ENCODE results near the gene SLC12A7. TPM values are rescaled to one million over a fixed set of nuclear protein-coding genes. Genes with fewer than 3 reads are reported as not detected.

The SLC12A7 gene
- total and polyA plus RNA-seq, 2 donors (not counting 1 experiment from before 2014, with no cell fraction given), result 2.9 to 23.9 TPM

GRCh38 chr5:1088031-1088430, 23.8 kb downstream of the SLC12A7 start:
- no peaks in the 10 kb centered on the region for H3K4me1 ChIP-seq (ENCODE audit: control insufficient read depth, extremely low read depth, insufficient read depth, low read length)
- H3K4me3 ChIP-seq (replicated peaks in 1 of 4; ENCODE audit: control extremely low read depth in 1 of 4, insufficient read depth in 1 of 4, low read depth in 3 of 4, low read length in 4 of 4), result no peak overlapping the region
- H2AFZ ChIP-seq (ENCODE audit: low read length), result no peak overlapping the region
- H3K79me2 ChIP-seq (ENCODE audit: control insufficient read depth, insufficient read depth, low read length), result no peaks in the 10 kb centered on the region
- H4K20me1 ChIP-seq (ENCODE audit: control insufficient read depth, extremely low read depth, insufficient read depth, low read length), result no peaks in the 10 kb centered on the region
- peaks cover 2% of the 10 kb centered on the region for H3K36me3 ChIP-seq (ENCODE audit: control insufficient read depth, insufficient read depth, low read length)
- H3K9ac ChIP-seq (ENCODE audit: insufficient read depth, low read length), result no peak overlapping the region
- H3K4me2 ChIP-seq (ENCODE audit: extremely low read depth, insufficient read depth, low read length), result no peak overlapping the region
- H3K27me3 ChIP-seq (ENCODE audit: control insufficient read depth, insufficient read depth, low read length), result no peaks in the 10 kb centered on the region
- H3K9me3 ChIP-seq (ENCODE audit: control insufficient read depth, insufficient read depth, low read depth, low read length), result no peaks in the 10 kb centered on the region
- no peak overlapping the region for H3K27ac ChIP-seq (ENCODE audit: insufficient read depth, low read length)
- TF ChIP-seq CTCF (conservative IDR thresholded peaks at IDR 0.05 in 1 of 2, IDR thresholded peaks at IDR 0.05 in 1 of 2; ENCODE audit: low read depth in 1 of 2, low read length in 2 of 2), result no peak
- no peak for TF ChIP-seq EZH2 (IDR thresholded peaks at IDR 0.05; ENCODE audit: low read length, missing control alignments)
- no peak for DNase-seq (ENCODE audit: low read depth in 2 of 2)

- H3K79me2 ChIP-seq (ENCODE audit: control insufficient read depth, insufficient read depth, low read length), result no peaks in the 10 kb centered on the region
- H3K27ac ChIP-seq (ENCODE audit: insufficient read depth, low read length), result no peak overlapping the region
- no peaks in the 10 kb centered on the region for H3K4me1 ChIP-seq (ENCODE audit: control insufficient read depth, extremely low read depth, insufficient read depth, low read length)
- no peak overlapping the region for H3K4me3 ChIP-seq (replicated peaks in 1 of 4; ENCODE audit: control extremely low read depth in 1 of 4, insufficient read depth in 1 of 4, low read depth in 3 of 4, low read length in 4 of 4)
- peaks cover 2% of the 10 kb centered on the region for H3K36me3 ChIP-seq (ENCODE audit: control insufficient read depth, insufficient read depth, low read length)
- no peak overlapping the region for H3K4me2 ChIP-seq (ENCODE audit: extremely low read depth, insufficient read depth, low read length)
- TF ChIP-seq EZH2 (IDR thresholded peaks at IDR 0.05; ENCODE audit: low read length, missing control alignments) (no peak), CTCF (conservative IDR thresholded peaks at IDR 0.05 in 1 of 2, IDR thresholded peaks at IDR 0.05 in 1 of 2; ENCODE audit: low read depth in 1 of 2, low read length in 2 of 2) (no peak)
- no peak for DNase-seq (ENCODE audit: low read depth in 2 of 2)
- H3K27me3 ChIP-seq (ENCODE audit: control insufficient read depth, insufficient read depth, low read length), result no peaks in the 10 kb centered on the region
- H4K20me1 ChIP-seq (ENCODE audit: control insufficient read depth, extremely low read depth, insufficient read depth, low read length), result no peaks in the 10 kb centered on the region
- H2AFZ ChIP-seq (ENCODE audit: low read length), result no peak overlapping the region
- no peak overlapping the region for H3K9ac ChIP-seq (ENCODE audit: insufficient read depth, low read length)
- H3K9me3 ChIP-seq (ENCODE audit: control insufficient read depth, insufficient read depth, low read depth, low read length), result no peaks in the 10 kb centered on the region
These were observed 24.4 kb downstream of the SLC12A7 start for GRCh38 chr5:1087428-1087827.

GRCh38 chr5:1086871-1087270, 25.0 kb downstream of the SLC12A7 start:
- Histone ChIP-seq H3K4me3 (replicated peaks in 1 of 4; ENCODE audit: control extremely low read depth in 1 of 4, insufficient read depth in 1 of 4, low read depth in 3 of 4, low read length in 4 of 4) (no peak overlapping the region), H3K9me3 (ENCODE audit: control insufficient read depth, insufficient read depth, low read depth, low read length) (no peaks in the 10 kb centered on the region), H3K36me3 (ENCODE audit: control insufficient read depth, insufficient read depth, low read length) (peaks cover 2% of the 10 kb centered on the region), H3K4me1 (ENCODE audit: control insufficient read depth, extremely low read depth, insufficient read depth, low read length) (no peaks in the 10 kb centered on the region), H3K9ac (ENCODE audit: insufficient read depth, low read length) (no peak overlapping the region), H3K27ac (ENCODE audit: insufficient read depth, low read length) (no peak overlapping the region), H2AFZ (ENCODE audit: low read length) (no peak overlapping the region), H3K79me2 (ENCODE audit: control insufficient read depth, insufficient read depth, low read length) (no peaks in the 10 kb centered on the region), H3K27me3 (ENCODE audit: control insufficient read depth, insufficient read depth, low read length) (no peaks in the 10 kb centered on the region), H4K20me1 (ENCODE audit: control insufficient read depth, extremely low read depth, insufficient read depth, low read length) (no peaks in the 10 kb centered on the region), H3K4me2 (ENCODE audit: extremely low read depth, insufficient read depth, low read length) (no peak overlapping the region)
- TF ChIP-seq CTCF (conservative IDR thresholded peaks at IDR 0.05 in 1 of 2, IDR thresholded peaks at IDR 0.05 in 1 of 2; ENCODE audit: low read depth in 1 of 2, low read length in 2 of 2) (no peak), EZH2 (IDR thresholded peaks at IDR 0.05; ENCODE audit: low read length, missing control alignments) (no peak)
- no peak for DNase-seq (ENCODE audit: low read depth in 2 of 2)
